AG04450 (cell line): ENCODE measurements around the gene GGTLC2. TPM values are rescaled to one million over a fixed set of nuclear protein-coding genes. Genes with fewer than 3 reads are reported as not detected.

Experiments used
- CTCF ChIA-PET: fragments of 300-600, 350-600 bp; formaldehyde crosslinking; extraction: SDS; loops from one replicate; lab custom pipeline; 2022; ENCODE audit warnings: antibody characterized with exemption, inconsistent platforms; lab: Charles Lee
- POLR2A ChIA-PET: fragments of 350-600 bp; formaldehyde crosslinking; extraction: SDS; loops from one replicate; lab custom pipeline; 2021; ENCODE audit warnings: antibody characterized with exemption, inconsistent platforms; lab: Yijun Ruan, JAX
- DNase-seq: peaks from one replicate; pipeline ENCODE4 v3.0.0-alpha.2; 2011; ENCODE audit warnings: low read depth, low spot score
- H3K27ac ChIP-seq: one replicate; pipeline ENCODE4 v1.5.1; 2012; ENCODE audit warnings: low read depth, low read length, control low read depth
- H3K27me3 ChIP-seq: one replicate; pipeline ENCODE4 v1.6.0; 2012; ENCODE audit warnings: low read length; ENCODE audit not compliant: control insufficient read depth, insufficient read depth
- H3K4me3 ChIP-seq: 2 replicates; pipeline ENCODE4 v1.5.1; 2011; ENCODE audit warnings: mild to moderate bottlenecking, low read depth, low read length, control low read depth
- H3K9me3 ChIP-seq: 2 replicates; pipeline ENCODE4 v1.5.1; 2012; ENCODE audit warnings: low read length; ENCODE audit not compliant: control insufficient read depth, insufficient read depth
- CTCF ChIP-seq: IDR thresholded peaks from 2 replicates; pipeline ENCODE4 v1.5.1; 2011; ENCODE audit warnings: low read depth, low read length, control low read depth, inconsistent platforms
- polyA plus RNA-seq: library from polyadenylated mRNA; depleted of rRNA; stranded (reverse); fragments of >200 nt; gene quantifications from 2 replicates; pipeline ENCODE4 v1.2.3, GENCODE V29; 2011

The GGTLC2 gene
- polyA plus RNA-seq, 1 experiment, result not detected

- H3K4me3 ChIP-seq, result no peak overlapping the region
- no peak for DNase-seq
- ChIA-PET CTCF (interaction anchor here (1.9 kb wide), 1 partner anchor 76 kb away, joined by 5 read pairs; no protein-coding TSS in a partner anchor), POLR2A (no interaction called here)
- H3K27me3 ChIP-seq, result peaks cover 15% of the 10 kb centered on the region
- H3K9me3 ChIP-seq, result peaks cover 3% of the 10 kb centered on the region; the same call in 1 of the 2 replicates
- TF ChIP-seq CTCF, result no peak
- H3K27ac ChIP-seq, result no peak overlapping the region
Observed at GRCh38 chr22:22670076-22670795, 25.8 kb downstream of the GGTLC2 start.

- ChIA-PET POLR2A (no interaction called here), CTCF (interaction anchor here (1.4 to 1.9 kb wide), 2 partner anchors 14 to 74 kb away, joined by 3 to 5 read pairs; no protein-coding TSS in a partner anchor)
- no peak overlapping the region for H3K27ac ChIP-seq
- peaks cover 3% of the 10 kb centered on the region; the same call in 1 of the 2 replicates for H3K9me3 ChIP-seq
- H3K27me3 ChIP-seq, result peaks cover 14% of the 10 kb centered on the region
- DNase-seq, result no peak
- TF ChIP-seq CTCF, result no peak
- H3K4me3 ChIP-seq, result no peak overlapping the region
Observed at GRCh38 chr22:22671506-22671905, 27.1 kb downstream of the GGTLC2 start.

GRCh38 chr22:22673099-22673498, 28.7 kb downstream of the GGTLC2 start:
- CTCF ChIA-PET, result no interaction called here
- Histone ChIP-seq H3K9me3 (peaks cover 3% of the 10 kb centered on the region; the same call in 1 of the 2 replicates), H3K27me3 (peaks cover 14% of the 10 kb centered on the region), H3K27ac (no peak overlapping the region), H3K4me3 (no peak overlapping the region)
- POLR2A ChIA-PET, result no interaction called here
- DNase-seq, result no peak
- no peak for TF ChIP-seq CTCF

- CTCF ChIA-PET, result interaction anchor here (0.6 kb wide), 1 partner anchor 24 kb away, joined by 4 read pairs; no protein-coding TSS in a partner anchor
- H3K27me3 ChIP-seq, result peaks cover 11% of the 10 kb centered on the region
- POLR2A ChIA-PET, result no interaction called here
- TF ChIP-seq CTCF, result no peak
- H3K4me3 ChIP-seq, result no peak overlapping the region
- H3K9me3 ChIP-seq, result peaks cover 3% of the 10 kb centered on the region; the same call in 1 of the 2 replicates
- H3K27ac ChIP-seq, result no peak overlapping the region
- no peak for DNase-seq
Observed at GRCh38 chr22:22673628-22674027, 29.2 kb downstream of the GGTLC2 start.

GRCh38 chr22:22674467-22674866, 30.1 kb downstream of the GGTLC2 start:
- DNase-seq, result no peak
- Histone ChIP-seq H3K27me3 (peaks cover 11% of the 10 kb centered on the region), H3K4me3 (no peak overlapping the region), H3K9me3 (peaks cover 3% of the 10 kb centered on the region; the same call in 1 of the 2 replicates), H3K27ac (no peak overlapping the region)
- ChIA-PET POLR2A (interaction anchor here (0.7 kb wide), 1 partner anchor 355 kb away, joined by 3 read pairs; no protein-coding TSS in a partner anchor), CTCF (interaction anchor here (0.6 kb wide), 1 partner anchor 23 kb away, joined by 4 read pairs; no protein-coding TSS in a partner anchor)
- TF ChIP-seq CTCF, result no peak
